GM21737 (cell line): Measurements from ENCODE around the gene DCAF11.

Source experiments
- ATAC-seq: cut with Tn5 transposase; IDR thresholded peaks from one replicate; pipeline ENCODE4 v1.9.1; 2021; ENCODE audit warnings: mild to moderate bottlenecking, moderate library complexity; ENCODE audit not compliant: unreplicated experiment

Gene DCAF11

DNA sequence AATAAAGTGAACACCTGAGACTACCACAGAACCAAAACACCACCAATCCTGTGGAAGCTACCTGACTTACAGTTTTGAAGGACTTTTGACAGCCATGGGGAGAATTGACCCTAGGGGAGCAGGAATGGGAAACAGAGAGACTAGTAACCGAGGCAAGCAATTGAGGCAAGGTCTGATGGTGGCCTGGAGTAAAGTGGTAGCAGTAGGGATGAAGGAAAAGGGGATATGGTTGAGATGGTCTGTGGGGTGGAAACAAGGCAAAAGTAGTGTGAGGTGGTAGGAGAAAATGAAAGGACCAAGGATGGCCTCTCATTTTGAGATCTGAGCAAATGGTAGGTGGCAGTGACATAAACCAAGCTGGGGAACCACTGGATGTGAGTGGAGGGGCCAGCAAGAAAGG lies 42.3 kb downstream of the DCAF11 start:
- no peak for ATAC-seq

DNA sequence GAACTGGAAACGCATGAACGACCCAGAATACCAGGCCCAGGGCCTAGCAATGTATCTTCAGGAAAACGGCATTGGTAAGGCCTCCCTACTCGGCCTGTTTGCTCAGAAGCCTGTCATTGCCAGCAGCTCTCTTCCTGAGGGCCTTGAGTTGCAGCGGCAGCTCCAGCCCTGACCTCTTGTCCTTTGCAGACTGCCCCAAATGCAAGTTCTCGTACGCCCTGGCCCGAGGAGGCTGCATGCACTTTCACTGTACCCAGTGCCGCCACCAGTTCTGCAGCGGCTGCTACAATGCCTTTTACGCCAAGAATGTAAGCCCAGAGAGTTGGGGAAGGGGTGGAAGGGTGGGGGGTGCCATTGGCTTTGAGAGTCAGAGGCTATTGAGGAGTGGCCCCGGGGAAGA lies 42.8 kb downstream of the DCAF11 start:
- no peak for ATAC-seq

DNA sequence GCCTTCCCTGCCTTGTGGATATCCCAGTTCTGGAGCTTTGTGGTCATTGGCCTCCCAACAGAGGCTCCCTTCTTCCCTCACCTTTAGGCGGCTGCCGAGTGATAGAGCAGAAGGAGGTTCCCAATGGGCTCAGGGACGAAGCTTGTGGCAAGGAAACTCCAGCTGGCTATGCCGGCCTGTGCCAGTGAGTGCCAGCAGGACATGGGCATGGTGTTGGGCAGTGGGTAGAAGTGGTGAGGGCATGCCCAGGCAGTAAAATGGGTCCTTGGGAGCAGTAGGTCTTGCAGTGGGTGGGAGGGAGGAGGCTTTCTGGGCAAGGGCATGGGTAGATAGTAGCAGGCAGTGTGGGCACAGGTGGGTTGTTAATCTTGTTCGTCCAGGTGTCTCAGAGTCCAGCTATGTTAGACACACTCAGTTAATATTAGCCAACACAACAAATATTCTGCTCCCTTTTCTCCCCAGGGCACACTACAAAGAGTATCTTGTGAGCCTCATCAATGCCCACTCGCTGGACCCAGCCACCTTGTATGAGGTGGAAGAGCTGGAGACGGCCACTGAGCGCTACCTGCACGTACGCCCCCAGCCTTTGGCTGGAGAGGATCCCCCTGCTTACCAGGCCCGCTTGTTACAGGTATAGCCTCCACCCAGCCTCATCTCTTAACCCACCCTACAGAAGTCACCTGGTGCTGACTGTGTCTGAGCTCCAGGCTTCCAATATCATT lies 45.4 kb downstream of the DCAF11 start:
- ATAC-seq = no peak

DNA sequence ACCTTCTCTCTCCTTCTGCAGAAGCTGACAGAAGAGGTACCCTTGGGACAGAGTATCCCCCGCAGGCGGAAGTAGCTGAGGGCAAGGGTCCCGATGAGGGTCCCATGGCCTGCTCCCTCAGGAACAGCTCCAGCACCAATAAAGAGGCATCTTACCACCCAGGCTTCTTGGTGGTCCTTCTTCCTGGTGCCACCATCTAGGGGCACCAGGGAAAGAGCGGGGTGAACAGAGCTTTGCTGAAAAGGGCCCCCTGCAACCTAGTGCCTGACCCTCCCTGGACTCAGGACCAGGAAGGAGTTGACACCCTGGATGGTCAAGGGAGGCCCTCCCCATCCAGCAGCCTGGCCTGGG lies 45.9 kb downstream of the DCAF11 start:
- peak; percentile 7 for ATAC-seq

DNA sequence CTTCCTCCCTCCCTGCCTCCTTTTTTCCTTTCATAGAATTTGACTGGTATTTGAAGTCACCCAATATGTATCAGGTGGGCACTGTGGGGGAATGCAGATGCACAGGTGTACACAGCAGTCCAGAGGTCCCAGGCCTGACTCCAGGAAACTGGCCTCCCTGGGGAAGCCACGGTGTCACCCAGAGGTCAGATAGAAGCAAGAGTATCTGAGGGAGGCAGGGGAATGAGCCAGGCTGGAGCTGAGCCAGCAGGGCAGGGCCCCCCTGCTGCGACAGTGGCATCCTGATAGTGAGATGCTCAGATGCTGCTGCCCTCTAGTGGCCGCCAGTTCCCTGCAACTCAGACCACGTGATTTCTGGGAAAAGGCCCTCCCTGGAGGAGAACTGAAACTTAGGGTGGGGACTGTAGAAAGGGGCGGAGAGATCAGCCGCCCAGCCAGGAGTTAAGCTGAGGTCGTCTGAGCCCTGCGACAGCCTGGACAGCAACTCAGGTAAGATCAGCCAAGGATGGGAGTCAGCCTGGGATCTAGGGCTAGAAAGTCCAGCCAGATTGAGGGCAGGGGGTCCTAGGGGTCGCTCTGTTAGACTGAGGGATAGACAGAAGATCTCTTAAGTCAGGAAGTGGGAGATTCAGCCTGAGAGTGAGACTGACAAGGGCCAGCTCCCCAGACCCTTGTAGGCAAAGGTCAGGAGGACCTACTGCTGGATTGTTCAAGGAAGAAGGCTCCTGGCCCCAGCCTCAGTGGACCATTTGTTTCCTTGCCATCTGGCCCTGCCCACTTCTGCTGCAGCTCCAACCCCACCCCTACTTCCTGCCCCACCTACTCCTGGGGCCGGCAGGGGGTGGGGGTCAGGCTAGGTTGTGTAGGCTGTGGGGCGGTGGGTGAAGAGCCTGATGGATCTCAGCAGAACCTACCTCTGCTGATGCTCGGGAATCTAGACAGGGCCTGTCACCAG lies 46.5 kb downstream of the DCAF11 start, which contains the start of gene IRF9:
Gene IRF9, plus strand, starts transcription at position 416 of the 955 bp plus-strand sequence. CDS start 880 bp downstream, outside the sequence.
- peak; percentile 72 for ATAC-seq

DNA sequence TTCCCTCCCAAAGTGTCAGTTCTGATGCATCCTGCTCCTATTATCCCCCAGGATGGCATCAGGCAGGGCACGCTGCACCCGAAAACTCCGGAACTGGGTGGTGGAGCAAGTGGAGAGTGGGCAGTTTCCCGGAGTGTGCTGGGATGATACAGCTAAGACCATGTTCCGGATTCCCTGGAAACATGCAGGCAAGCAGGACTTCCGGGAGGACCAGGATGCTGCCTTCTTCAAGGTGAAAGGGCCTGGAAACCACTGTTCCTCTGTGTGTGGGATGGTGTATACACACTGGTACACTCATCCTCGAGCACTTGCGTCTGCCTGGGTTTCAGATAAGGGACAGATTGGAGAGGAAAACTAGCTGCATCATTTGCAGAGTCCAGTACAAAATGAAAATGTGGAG lies 47.5 kb downstream of the DCAF11 start:
- no peak for ATAC-seq

DNA sequence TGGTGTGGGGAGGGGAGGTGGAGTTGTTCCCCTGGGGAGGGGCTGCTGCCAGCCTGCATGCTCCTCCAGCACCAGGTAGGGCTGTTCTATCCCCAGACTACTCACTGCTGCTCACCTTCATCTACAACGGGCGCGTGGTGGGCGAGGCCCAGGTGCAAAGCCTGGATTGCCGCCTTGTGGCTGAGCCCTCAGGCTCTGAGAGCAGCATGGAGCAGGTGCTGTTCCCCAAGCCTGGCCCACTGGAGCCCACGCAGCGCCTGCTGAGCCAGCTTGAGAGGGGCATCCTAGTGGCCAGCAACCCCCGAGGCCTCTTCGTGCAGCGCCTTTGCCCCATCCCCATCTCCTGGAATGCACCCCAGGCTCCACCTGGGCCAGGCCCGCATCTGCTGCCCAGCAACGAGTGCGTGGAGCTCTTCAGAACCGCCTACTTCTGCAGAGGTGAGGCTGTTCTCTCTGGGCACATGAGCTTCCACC lies 50.0 kb downstream of the DCAF11 start:
- no peak for ATAC-seq

DNA sequence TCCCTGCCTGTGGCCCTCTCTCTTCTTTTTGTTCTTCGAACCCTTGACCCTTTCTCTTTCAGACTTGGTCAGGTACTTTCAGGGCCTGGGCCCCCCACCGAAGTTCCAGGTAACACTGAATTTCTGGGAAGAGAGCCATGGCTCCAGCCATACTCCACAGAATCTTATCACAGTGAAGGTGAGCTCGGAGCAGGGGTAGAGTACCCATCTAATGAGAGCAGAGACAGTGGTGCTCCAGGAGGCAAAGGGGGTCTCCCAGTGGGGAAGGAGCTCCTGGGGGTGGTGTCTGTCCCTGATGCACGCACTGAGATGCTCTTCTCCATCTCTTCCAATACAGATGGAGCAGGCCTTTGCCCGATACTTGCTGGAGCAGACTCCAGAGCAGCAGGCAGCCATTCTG lies 51.2 kb downstream of the DCAF11 start:
- ATAC-seq = no peak

DNA sequence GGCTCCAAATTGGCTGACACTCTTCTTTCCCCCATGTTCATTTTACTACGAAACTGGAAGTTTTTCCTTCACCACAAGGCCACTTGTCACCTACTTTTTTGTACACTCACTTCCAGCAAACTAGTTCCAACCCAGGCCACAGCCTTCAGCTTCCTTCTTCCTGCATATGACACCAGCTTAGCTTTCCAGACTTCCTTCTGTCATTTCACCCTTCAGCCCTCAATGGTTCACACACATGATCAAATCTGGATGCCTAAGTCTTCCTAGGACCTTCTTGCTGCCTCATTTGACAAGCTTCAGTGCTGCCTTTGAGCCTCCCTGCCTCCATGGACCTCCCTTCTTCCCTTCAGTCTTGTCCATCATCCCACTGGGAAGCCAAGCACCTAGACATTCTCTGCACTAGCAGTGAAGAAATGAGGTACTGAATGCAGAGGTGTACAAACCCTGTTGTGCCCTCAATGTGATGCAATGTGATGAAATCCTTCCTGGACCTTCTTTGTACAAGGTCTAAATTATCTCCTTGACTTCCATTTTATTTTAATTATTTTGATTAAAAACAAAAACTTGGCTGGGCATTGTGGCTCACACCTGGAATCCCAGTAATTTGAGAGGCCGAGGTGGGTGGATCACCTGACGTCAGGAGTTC lies 53.0 kb downstream of the DCAF11 start:
- no peak for ATAC-seq

DNA sequence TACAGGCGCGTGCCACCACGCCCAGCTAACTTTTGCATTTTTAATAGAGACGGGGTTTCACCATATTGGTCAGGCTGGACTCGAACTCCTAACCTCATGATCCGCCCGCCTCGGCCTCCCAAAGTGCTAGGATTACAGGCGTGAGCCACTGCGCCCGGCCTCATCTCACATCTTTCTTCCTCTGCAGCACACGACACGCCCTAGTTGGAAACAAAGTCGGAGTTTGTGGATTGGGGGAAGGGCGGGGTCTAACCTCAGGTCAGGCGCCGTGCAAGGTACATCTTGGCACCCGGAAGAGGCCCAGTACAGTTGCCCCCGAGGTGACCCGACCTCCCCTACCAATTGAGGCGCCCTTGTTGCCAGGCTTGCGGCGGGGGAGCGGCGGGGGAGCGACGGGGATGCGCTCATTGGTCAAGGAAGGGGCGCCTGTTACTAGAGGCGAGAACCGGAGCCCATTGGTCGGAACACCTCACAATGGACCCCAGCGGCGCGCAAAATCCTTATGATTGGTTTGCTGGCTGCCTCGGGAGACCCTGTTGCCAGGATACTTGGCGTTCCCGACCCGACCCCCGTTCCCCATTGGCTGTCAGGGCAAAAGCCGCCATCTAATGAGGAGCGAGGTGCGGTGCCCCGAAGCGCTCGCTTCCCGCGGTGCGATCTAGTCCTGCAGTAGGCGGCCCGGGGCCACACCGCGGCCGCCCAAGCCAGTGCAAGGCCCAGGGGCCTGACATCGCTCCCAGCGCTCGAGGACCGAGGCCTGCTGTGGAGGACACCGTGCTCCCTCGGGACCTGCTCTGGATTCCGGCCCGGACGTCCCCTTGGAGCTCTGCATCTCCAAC lies 57.1 kb downstream of the DCAF11 start, which contains the start of gene REC8:
Gene REC8, plus strand, starts transcription at position 659 of the 839 bp plus-strand sequence. CDS start 473 bp downstream, outside the sequence.
- peak; percentile 81 for ATAC-seq

DNA sequence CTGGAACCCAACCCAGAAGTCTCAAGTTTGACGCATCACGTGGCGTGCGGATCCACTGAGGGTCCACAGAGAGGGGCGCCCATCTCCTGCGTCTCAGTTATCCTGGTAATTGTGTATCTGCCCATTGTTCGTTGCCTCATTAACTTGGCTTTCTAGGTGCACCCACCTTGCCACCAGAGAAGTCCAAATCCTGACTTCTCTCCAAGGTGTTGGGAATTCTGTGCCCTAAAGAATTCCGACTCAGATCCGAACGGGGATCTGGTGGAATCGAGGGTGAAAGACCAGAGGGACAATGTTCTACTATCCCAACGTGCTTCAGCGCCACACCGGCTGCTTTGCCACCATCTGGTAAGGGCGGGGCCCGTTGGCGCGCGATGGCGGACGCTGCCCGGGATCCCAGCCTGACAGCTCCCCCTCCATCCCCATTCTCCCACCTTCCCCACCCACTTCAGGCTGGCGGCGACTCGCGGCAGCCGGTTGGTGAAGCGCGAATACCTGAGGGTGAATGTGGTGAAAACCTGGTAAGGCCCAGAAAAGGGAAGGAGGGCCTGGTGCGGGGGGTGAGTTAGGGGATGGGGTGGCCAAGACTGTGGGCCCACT lies 57.8 kb downstream of the DCAF11 start:
- no peak for ATAC-seq

DNA sequence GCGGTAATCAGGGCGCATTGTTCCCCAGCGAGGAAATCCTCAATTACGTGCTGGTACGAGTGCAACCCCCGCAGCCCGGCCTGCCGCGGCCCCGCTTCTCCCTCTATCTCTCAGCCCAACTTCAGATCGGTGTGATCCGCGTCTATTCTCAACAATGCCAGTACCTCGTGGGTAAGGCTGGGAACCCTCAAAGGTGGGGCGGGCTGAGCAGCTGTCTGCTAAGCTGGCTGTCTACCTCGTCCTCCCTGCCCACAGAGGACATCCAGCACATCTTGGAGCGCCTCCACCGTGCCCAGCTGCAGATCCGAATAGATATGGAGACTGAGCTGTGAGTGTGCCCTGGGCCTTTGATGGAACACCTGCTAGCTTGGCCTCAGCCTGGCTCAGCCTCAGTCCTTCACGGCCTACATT lies 58.3 kb downstream of the DCAF11 start:
- ATAC-seq = no peak
